A549 (cell line): ENCODE measurements around the gene COQ8B. TPM values are rescaled to one million over a fixed set of nuclear protein-coding genes. Genes with fewer than 3 reads are reported as not detected.

ENCODE experiments used
- ATAC-seq, 2 experiments: fragments of 200-7000 bp in 1 of 2; fragments of >200 bp in 1 of 2; cut with Nextera tagmentation in 1 of 2; cut with Tn5 transposase in 1 of 2; 3 replicates each; pipeline versions ENCODE4 v1.8.0 to v1.9.1; 2018 to 2020; ENCODE audit warnings: mild to moderate bottlenecking in 1 of 2, moderate library complexity in 1 of 2
- CTCF ChIA-PET: fragments of 300-600 bp; sonication (Branson Sonifier 250); formaldehyde crosslinking; extraction: SDS; loops from one replicate; lab custom pipeline; 2021; ENCODE audit warnings: antibody characterized with exemption, inconsistent platforms; lab: Yijun Ruan, JAX
- POLR2A ChIA-PET: fragments of 350-600 bp; formaldehyde crosslinking; extraction: SDS; loops from one replicate; lab custom pipeline; 2021; ENCODE audit warnings: antibody characterized with exemption, inconsistent platforms; lab: Yijun Ruan, JAX
- DNase-seq, 2 experiments: peaks; one replicate each; pipeline versions ENCODE4 v3.0.0 to v3.0.0-alpha.2; 2011 to 2016; ENCODE audit warnings: low read depth in 1 of 2, low spot score in 1 of 2
- FAIRE-seq: peaks from 2 replicates; lab custom pipeline; 2011; peaks lifted over from hg19 to GRCh38; lab: Jason Lieb, UNC
- H3K27ac ChIP-seq, 2 experiments: fragments of >200 bp; sonication (Bioruptor Twin); formaldehyde crosslinking; 3 replicates each; pipeline ENCODE4 v1.5.1; 2016 to 2017
- H3K4me1 ChIP-seq: fragments of >200 bp; sonication (Bioruptor Twin); formaldehyde crosslinking; 3 replicates; pipeline ENCODE4 v1.6.1; 2016
- H3K4me2 ChIP-seq: fragments of >200 bp; sonication (Bioruptor Twin); formaldehyde crosslinking; 3 replicates; pipeline ENCODE4 v1.6.1; 2016
- H3K4me3 ChIP-seq: fragments of >200 bp; sonication (Bioruptor Twin); formaldehyde crosslinking; 3 replicates; pipeline ENCODE4 v1.5.1; 2016
- H3K9me3 ChIP-seq: fragments of >200 bp; sonication (Bioruptor Twin); formaldehyde crosslinking; 3 replicates; pipeline ENCODE4 v1.6.1; 2016
- CBX2 ChIP-seq: fragments of 200-600 bp; sonication (generic); IDR thresholded peaks from 2 replicates; pipeline ENCODE4 v1.6.1; 2016; ENCODE audit warnings: low read depth, mild to moderate bottlenecking, borderline replicate concordance
- EHF ChIP-seq: fragments of 250-450 bp; sonication (Bioruptor Pico); IDR thresholded peaks from 2 replicates; pipeline ENCODE4 v1.5.0; 2020; ENCODE audit warnings: mild to moderate bottlenecking
- EHMT2 ChIP-seq: fragments of 200-600 bp; sonication (generic); IDR thresholded peaks from 2 replicates; pipeline ENCODE4 v1.6.1; 2016; ENCODE audit warnings: antibody characterized with exemption, low read depth, mild to moderate bottlenecking, moderate library complexity
- EP300 ChIP-seq, 2 experiments: fragments of >200 bp; sonication (Bioruptor Twin); formaldehyde crosslinking; IDR thresholded peaks; 2 replicates in 1 of 2; 3 replicates in 1 of 2; pipeline ENCODE4 v1.6.1; 2016 to 2017
- ESRRA ChIP-seq: fragments of 150-350 bp; IDR thresholded peaks from 2 replicates; pipeline ENCODE4 v1.6.1; 2014; ENCODE audit warnings: mild to moderate bottlenecking, low read length, borderline replicate concordance
- FOSL2 ChIP-seq, 2 experiments: fragments of 450-650 bp in 1 of 2; fragments of >200 bp in 1 of 2; sonication (Bioruptor Twin) in 1 of 2; formaldehyde crosslinking; IDR thresholded peaks; 2 replicates each; pipeline versions ENCODE4 v1.5.0 to v1.6.1; 2016 to 2020; ENCODE audit warnings: mild to moderate bottlenecking in 1 of 2, moderate library complexity in 1 of 2
- FOXS1 ChIP-seq: fragments of 250-450 bp; sonication (Bioruptor Pico); IDR thresholded peaks from 2 replicates; pipeline ENCODE4 v1.5.0; 2020; ENCODE audit warnings: mild to moderate bottlenecking, moderate library complexity
- GATA3 ChIP-seq: IDR thresholded peaks from 2 replicates; pipeline ENCODE4 v1.6.1; 2012; ENCODE audit warnings: borderline replicate concordance
- HDAC2 ChIP-seq: fragments of 200-600 bp; sonication (generic); IDR thresholded peaks from 2 replicates; pipeline ENCODE4 v1.6.1; 2016
- HES2 ChIP-seq: fragments of >200 bp; sonication (Bioruptor Twin); formaldehyde crosslinking; IDR thresholded peaks from 2 replicates; pipeline ENCODE4 v1.6.1; 2016
- HEYL ChIP-seq: fragments of 250-450 bp; sonication (Bioruptor Pico); IDR thresholded peaks from 2 replicates; pipeline ENCODE4 v1.8.0; 2021; ENCODE audit warnings: mild to moderate bottlenecking, moderate library complexity
- HOXA7 ChIP-seq: fragments of 250-450 bp; sonication (Bioruptor Pico); IDR thresholded peaks from 2 replicates; pipeline ENCODE4 v1.5.0; 2020; ENCODE audit warnings: mild to moderate bottlenecking, moderate library complexity
- HOXB5 ChIP-seq: fragments of 250-450 bp; sonication (Bioruptor Pico); IDR thresholded peaks from 2 replicates; pipeline ENCODE4 v1.5.0; 2020; ENCODE audit warnings: mild to moderate bottlenecking, moderate library complexity
- JUN ChIP-seq, 2 experiments: fragments of >200 bp; sonication (Bioruptor Twin); formaldehyde crosslinking; IDR thresholded peaks; 2 replicates in 1 of 2; 3 replicates in 1 of 2; pipeline ENCODE4 v1.6.1; 2016 to 2017
- JUNB ChIP-seq: fragments of >200 bp; sonication (Bioruptor Twin); formaldehyde crosslinking; IDR thresholded peaks from 2 replicates; pipeline ENCODE4 v1.6.1; 2016
- KDM1A ChIP-seq: fragments of 200-600 bp; sonication (generic); IDR thresholded peaks from 2 replicates; pipeline ENCODE4 v1.6.1; 2016; ENCODE audit warnings: low read depth, mild to moderate bottlenecking
- KDM5A ChIP-seq: fragments of 200-600 bp; sonication (generic); IDR thresholded peaks from 2 replicates; pipeline ENCODE4 v1.6.1; 2016; ENCODE audit warnings: antibody characterized with exemption, mild to moderate bottlenecking
- MAFK ChIP-seq: fragments of 450-650 bp; IDR thresholded peaks from 2 replicates; pipeline ENCODE4 v1.6.1; 2014; ENCODE audit not compliant: partially characterized antibody
- NFE2L2 ChIP-seq: fragments of 150-350 bp; conservative IDR thresholded peaks from 2 replicates; pipeline ENCODE4 v1.6.1; 2014; ENCODE audit warnings: low read length
- PBX3 ChIP-seq: IDR thresholded peaks from 2 replicates; pipeline ENCODE4 v1.6.1; 2012
- POLR2AphosphoS2 ChIP-seq: conservative IDR thresholded peaks from 2 replicates; pipeline ENCODE4 v1.6.1; 2012; ENCODE audit warnings: low read length, improper control_type of control experiment, inconsistent platforms
- RAD21 ChIP-seq, 2 experiments: fragments of >200 bp in 1 of 2; sonication (Bioruptor Twin) in 1 of 2; formaldehyde crosslinking in 1 of 2; IDR thresholded peaks in 1 of 2; conservative IDR thresholded peaks in 1 of 2; 2 replicates in 1 of 2; 3 replicates in 1 of 2; pipeline ENCODE4 v1.6.1; 2012 to 2018; ENCODE audit warnings: inconsistent platforms in 1 of 2
- RARB ChIP-seq: fragments of 250-450 bp; sonication (Bioruptor Pico); IDR thresholded peaks from 2 replicates; pipeline ENCODE4 v1.8.0; 2021; ENCODE audit warnings: mild to moderate bottlenecking, moderate library complexity
- RNF2 ChIP-seq: fragments of 200-600 bp; sonication (generic); IDR thresholded peaks from 2 replicates; pipeline ENCODE4 v1.6.1; 2016; ENCODE audit warnings: low read depth, mild to moderate bottlenecking, antibody characterized with exemption, moderate library complexity, borderline replicate concordance
- SMC3 ChIP-seq: fragments of >200 bp; sonication (Bioruptor Twin); formaldehyde crosslinking; IDR thresholded peaks from 3 replicates; pipeline ENCODE4 v1.6.1; 2018; ENCODE audit warnings: inconsistent platforms
- SREBF2 ChIP-seq: fragments of 450-650 bp; IDR thresholded peaks from 2 replicates; pipeline ENCODE4 v1.6.1; 2014; ENCODE audit warnings: mild to moderate bottlenecking, moderate library complexity
- TFCP2L1 ChIP-seq: fragments of 250-450 bp; sonication (Bioruptor Pico); IDR thresholded peaks from 2 replicates; pipeline ENCODE4 v1.5.0; 2021; ENCODE audit warnings: mild to moderate bottlenecking
- TP53 ChIP-seq: fragments of 250-450 bp; sonication (Bioruptor Pico); IDR thresholded peaks from 2 replicates; pipeline ENCODE4 v1.5.0; 2021; ENCODE audit warnings: mild to moderate bottlenecking, moderate library complexity
- ZFP36 ChIP-seq: fragments of 450-650 bp; IDR thresholded peaks from 2 replicates; pipeline ENCODE4 v1.6.1; 2014; ENCODE audit warnings: borderline replicate concordance; ENCODE audit not compliant: partially characterized antibody
- ZSCAN20 ChIP-seq: fragments of 250-450 bp; sonication (Bioruptor Pico); IDR thresholded peaks from 2 replicates; pipeline ENCODE4 v1.8.0; 2022; ENCODE audit warnings: mild to moderate bottlenecking, moderate library complexity
- WGBS: methylation state at CpG from one replicate; pipeline ENCODE4 v1.1.6; 2017; ENCODE audit errors: missing lambda C conversion rate; 5-methylcytosine and 5-hydroxymethylcytosine counted together
- polyA plus RNA-seq, 4 experiments: library from polyadenylated mRNA; depleted of rRNA in 3 of 4; stranded (reverse); fragments of >200 nt; fragmentation: RNase III in 1 of 4; extraction: RNeasy Plus Mini Kit Qiagen cat#74134 plus additional on column Dnase treatment in 1 of 4; gene quantifications; 2 replicates in 3 of 4; 3 replicates in 1 of 4; pipeline ENCODE4 v1.2.3, GENCODE V29; 2011 to 2017
- TF ChIP-seq, protein P1 (sequence below): fragments of >200 bp; sonication (Bioruptor Twin); formaldehyde crosslinking; IDR thresholded peaks from 3 replicates; pipeline ENCODE4 v1.6.1; 2016
- TF ChIP-seq, protein P2 (sequence below): fragments of 200-600 bp; sonication (generic); IDR thresholded peaks from 2 replicates; pipeline ENCODE4 v1.6.1; 2016; ENCODE audit warnings: antibody characterized with exemption, mild to moderate bottlenecking, moderate library complexity

The COQ8B gene
- polyA plus RNA-seq, 2 of the 4 experiments (the other 2 are of a cell fraction): 47.2 to 63.6 TPM

DNA sequence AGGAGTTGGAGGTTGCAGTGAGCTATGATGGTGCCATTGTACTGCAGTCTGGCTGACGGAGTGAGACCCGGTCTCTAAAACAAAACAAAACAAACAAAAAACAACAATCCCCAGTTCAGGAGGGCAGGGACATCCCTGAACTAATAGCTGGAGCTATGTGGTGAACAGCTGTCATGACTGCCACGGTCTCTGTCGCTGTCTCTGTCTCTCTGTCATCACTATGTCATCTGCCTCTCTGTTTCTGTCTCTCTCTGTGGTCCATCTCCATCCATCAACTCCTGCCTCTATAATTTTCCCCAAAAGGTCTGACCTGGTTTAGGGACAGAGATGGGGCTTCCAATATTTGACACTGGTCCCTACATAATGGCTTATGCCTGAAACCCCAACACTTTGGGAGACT lies 7.6 kb upstream of the COQ8B start:
- 95% methylated on average over 4 of the region's 4 CpGs for WGBS
- Histone ChIP-seq H3K4me3 (no peak overlapping the region), H3K4me1 (peaks cover 21% of the 10 kb centered on the region), H3K4me2 (no peak overlapping the region), H3K9me3 (0 out of 3 replicates have a peak, but pooled peaks cover 3% of the 10 kb centered on the region), H3K27ac (no peak overlapping the region)
- TF ChIP-seq GATA3 (no peak), HOXB5 (CRISPR knock-in tag) (no peak), FOSL2 (IDR thresholded peaks at IDR 0.05) (no peak), FOSL2 (CRISPR knock-in tag; IDR thresholded peaks at IDR 0.05) (no peak), SREBF2 (no peak), KDM1A (no peak), RAD21 (conservative IDR thresholded peaks at IDR 0.05 in 1 of 2, IDR thresholded peaks at IDR 0.05 in 1 of 2) (no peak), EHMT2 (no peak), JUNB (no peak), TFCP2L1 (CRISPR knock-in tag) (no peak), HES2 (no peak), HOXA7 (CRISPR knock-in tag) (no peak), EP300 (IDR thresholded peaks at IDR 0.05) (no peak)
- TF ChIP-seq, protein P1, sequence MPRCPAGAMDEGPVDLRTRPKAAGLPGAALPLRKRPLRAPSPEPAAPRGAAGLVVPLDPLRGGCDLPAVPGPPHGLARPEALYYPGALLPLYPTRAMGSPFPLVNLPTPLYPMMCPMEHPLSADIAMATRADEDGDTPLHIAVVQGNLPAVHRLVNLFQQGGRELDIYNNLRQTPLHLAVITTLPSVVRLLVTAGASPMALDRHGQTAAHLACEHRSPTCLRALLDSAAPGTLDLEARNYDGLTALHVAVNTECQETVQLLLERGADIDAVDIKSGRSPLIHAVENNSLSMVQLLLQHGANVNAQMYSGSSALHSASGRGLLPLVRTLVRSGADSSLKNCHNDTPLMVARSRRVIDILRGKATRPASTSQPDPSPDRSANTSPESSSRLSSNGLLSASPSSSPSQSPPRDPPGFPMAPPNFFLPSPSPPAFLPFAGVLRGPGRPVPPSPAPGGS: no peak
- DNase-seq (no peak), FAIRE-seq (no peak), ATAC-seq (no peak)
- ChIA-PET CTCF (interaction anchor here (0.8 to 17.9 kb wide), 7 partner anchors 10 to 90 kb away, joined by 3 to 199 read pairs (median 3); partner anchors contain the start of genes ACTMAP and SNRPA), POLR2A (interaction anchor here (0.6 kb wide), 1 partner anchor 27 kb away, joined by 6 read pairs; no protein-coding TSS in a partner anchor)

DNA sequence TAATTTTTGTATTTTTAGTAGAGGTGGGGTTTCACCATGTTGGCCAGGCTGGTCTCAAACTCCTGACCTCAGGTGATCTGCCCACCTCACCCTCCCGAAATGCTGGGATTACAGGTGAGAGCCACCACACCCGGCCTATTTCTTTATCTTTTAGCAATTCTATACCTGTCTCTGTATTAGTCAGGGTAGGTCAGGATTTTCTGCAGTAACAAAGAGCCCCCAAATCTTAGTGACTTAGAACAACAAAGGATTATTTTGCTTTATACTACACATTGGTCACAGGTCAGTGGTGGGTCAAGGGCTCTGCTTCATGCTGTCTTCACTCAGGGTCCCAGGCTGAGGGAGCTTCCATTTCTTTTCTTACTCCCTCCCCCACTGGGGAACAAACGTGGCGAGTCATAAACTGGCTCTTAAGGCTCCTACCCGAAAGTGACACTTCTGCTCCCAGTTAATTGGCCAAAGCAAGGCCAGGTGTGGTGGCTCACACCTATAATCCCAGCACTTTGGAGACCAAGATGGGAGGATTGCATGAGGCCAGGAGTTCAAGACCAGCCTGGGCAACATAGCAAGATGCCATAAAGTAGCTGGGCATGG lies 7.1 kb upstream of the COQ8B start:
- ChIA-PET CTCF (interaction anchor here (0.8 to 17.9 kb wide), 9 partner anchors 10 to 89 kb away, joined by 3 to 199 read pairs (median 3); partner anchors contain the start of genes ACTMAP and SNRPA), POLR2A (interaction anchor here (0.6 kb wide), 1 partner anchor 27 kb away, joined by 6 read pairs; no protein-coding TSS in a partner anchor)
- no peak overlapping the region for H3K27ac ChIP-seq
- no peak for FAIRE-seq
- no peak for DNase-seq
- H3K9me3 ChIP-seq: 0 out of 3 replicates have a peak, but pooled peaks cover 3% of the 10 kb centered on the region
- TF ChIP-seq EHF (CRISPR knock-in tag) (no peak), NFE2L2 (no peak), JUN (IDR thresholded peaks at IDR 0.05) (no peak), ZFP36 (no peak), HDAC2 (no peak), ESRRA (no peak), HOXA7 (CRISPR knock-in tag) (no peak), FOXS1 (CRISPR knock-in tag) (no peak), TP53 (no peak), KDM5A (no peak), POLR2AphosphoS2 (no peak), CBX2 (no peak), HEYL (CRISPR knock-in tag) (no peak), MAFK (no peak), RNF2 (no peak), SMC3 (no peak), RARB (CRISPR knock-in tag) (no peak), PBX3 (no peak), ZSCAN20 (CRISPR knock-in tag) (no peak)
- TF ChIP-seq, protein P2, sequence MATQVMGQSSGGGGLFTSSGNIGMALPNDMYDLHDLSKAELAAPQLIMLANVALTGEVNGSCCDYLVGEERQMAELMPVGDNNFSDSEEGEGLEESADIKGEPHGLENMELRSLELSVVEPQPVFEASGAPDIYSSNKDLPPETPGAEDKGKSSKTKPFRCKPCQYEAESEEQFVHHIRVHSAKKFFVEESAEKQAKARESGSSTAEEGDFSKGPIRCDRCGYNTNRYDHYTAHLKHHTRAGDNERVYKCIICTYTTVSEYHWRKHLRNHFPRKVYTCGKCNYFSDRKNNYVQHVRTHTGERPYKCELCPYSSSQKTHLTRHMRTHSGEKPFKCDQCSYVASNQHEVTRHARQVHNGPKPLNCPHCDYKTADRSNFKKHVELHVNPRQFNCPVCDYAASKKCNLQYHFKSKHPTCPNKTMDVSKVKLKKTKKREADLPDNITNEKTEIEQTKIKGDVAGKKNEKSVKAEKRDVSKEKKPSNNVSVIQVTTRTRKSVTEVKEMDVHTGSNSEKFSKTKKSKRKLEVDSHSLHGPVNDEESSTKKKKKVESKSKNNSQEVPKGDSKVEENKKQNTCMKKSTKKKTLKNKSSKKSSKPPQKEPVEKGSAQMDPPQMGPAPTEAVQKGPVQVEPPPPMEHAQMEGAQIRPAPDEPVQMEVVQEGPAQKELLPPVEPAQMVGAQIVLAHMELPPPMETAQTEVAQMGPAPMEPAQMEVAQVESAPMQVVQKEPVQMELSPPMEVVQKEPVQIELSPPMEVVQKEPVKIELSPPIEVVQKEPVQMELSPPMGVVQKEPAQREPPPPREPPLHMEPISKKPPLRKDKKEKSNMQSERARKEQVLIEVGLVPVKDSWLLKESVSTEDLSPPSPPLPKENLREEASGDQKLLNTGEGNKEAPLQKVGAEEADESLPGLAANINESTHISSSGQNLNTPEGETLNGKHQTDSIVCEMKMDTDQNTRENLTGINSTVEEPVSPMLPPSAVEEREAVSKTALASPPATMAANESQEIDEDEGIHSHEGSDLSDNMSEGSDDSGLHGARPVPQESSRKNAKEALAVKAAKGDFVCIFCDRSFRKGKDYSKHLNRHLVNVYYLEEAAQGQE: no peak
- peaks cover 25% of the 10 kb centered on the region for H3K4me1 ChIP-seq
- no peak overlapping the region for H3K4me3 ChIP-seq
- no peak for ATAC-seq
- H3K4me2 ChIP-seq: no peak overlapping the region
- WGBS: 90% methylated on average over 5 of the region's 5 CpGs
